ENCODE measurements around the gene GNAT3.

The GNAT3 gene

DNA sequence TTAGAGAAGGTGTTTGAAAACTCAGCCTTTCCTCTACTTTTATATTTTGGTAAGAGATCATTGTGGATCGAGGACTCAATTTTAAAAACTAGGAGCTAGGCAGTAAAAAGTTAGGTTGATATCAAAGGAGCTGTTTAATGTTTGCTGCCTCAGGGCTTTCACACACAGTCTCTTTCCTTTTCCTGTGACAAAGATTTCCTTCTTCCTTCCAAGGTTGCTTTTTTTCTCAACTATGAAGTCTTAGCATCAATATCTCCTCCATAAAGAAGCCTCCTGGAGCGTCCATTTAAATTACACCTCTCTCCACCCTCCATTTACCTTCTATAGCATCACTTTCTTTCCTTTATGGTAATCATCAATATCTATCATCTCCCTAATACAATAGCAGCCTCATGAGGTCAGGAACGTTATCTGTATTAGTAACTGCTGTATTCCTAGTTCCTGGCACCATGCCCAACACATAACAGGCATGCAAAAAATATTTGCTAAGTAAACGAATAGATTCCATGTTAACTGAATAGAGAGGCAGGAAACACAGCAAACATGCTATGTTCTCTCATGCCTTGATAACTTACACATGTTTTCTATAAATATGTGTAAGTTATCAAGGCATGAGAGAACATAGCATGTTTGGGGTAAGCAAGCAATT, 48.5 kb downstream of the GNAT3 start:
- DNase-seq (ENCODE audit: low read depth) = no peak

DNA sequence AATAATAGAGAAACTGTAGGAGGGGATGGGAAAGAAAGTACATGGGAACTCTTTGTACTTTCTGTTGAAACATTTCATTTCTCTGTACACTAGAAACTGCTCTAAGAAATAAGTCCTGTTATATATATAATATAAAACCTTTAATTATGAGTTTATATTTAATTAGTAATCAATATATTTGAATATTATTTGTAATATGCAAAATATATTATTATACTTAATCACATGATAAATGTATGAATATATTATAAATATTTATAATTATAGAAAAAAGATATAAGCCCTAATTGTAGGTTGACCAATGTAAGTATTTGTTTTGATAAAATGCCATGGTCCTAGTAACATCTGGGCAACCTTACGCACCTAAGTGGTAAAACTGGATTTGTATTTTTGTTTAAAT, 51.0 kb downstream of the GNAT3 start:
- no peak for DNase-seq (ENCODE audit: low read depth)

DNA sequence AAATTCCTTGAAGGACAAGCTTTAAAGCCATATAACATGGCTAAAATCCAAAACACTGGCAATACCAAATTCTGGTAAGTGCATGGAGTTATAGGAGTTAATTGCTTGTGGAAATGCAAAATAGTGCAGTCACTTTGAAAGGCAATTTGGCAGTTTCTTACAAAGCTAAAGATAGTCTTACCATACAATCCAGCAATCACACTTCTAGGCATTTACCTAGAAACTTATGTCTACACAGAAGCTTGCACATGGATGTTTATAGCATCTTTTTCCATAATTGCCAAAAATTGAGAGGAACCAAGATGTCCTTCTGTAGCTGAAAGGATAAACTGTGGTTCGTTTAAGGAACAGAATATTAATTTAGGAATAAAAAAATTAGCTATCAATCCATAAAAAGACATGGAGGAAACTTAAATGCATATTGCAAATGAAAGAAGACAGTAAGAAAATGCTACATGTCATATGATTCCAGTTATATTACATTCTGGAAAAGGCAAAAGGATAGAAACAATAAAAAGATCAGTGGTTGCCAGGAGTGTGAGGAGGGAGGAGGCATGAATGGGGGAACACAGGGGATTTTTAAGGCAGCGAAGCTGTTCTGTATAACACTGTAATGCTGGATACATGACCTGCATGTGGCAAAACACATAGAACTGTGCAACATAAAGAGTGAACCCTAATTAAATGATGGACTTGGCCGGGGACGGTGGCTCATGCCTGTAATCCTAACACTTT, 51.9 kb downstream of the GNAT3 start:
- DNase-seq (ENCODE audit: low read depth) = no peak

DNA sequence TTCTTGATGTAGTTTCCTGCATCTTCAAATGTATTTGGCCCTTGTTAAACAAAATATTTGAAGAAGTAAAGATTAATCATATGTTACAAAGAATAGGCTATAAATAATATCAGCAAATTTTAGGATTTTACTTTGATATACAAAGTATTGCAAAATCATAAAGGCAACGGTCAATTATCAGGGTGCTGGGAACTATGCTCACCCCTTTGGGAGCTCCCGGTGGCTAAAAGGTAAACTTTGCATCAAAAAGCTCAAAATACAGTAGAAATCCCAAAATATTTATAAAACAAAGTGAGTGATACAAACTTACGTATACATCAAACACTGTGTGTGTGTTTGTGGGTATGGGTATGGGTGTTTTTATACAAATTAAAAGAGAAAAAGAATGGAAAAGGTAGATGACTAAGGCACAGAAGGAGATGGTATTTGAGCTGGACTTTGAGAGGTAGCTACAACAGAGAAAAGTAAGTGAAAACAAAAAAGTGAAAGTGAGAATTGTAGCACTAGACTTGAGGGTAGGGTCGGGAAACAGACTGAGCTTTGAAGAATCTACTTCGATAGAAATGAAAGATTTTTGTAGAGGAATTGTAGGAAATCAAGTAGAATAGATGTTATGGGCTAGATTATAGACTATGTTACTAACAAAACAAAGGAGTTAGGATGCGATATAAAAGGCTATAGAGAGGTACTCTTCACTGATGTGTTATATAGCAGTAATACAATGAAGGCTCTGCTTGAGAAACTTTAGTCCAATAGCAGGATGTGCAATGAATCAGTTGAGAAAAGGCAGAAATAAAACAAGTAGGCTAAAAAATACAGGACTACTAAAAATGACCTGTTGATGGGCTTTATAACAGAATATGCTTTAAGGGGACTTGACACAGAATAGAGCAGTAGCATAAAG, 52.8 kb downstream of the GNAT3 start:
- DNase-seq (ENCODE audit: low read depth) = no peak

DNA sequence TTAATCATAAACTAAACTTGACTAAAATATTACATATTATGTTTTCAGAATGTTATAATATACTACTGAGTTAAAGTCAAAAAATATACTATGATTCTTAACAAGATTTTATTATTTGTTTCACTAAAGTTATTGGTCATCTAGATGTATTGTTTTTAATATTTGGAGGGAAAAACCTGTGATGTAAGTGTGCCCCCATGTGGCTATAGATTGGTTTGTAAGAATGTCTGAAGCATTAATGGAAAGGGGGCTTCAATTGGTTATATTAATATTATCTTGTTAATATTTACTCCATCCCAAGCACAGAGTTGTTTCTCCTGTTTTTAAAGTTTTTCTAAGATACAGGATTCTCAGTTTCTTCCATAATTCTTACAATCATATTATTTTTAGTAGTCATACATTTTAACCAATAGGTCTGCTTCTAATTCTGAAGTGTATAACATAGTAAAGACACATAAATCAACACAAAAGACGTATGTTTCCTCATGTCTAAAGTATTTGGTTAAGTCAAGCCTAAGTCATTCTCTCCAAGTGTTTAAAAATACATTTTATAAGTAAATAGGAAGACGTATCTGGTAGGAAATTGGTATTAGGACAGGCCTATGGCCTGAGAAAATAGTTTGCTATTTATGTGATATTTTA, 58.0 kb downstream of the GNAT3 start:
- no peak for DNase-seq (ENCODE audit: low read depth)

DNA sequence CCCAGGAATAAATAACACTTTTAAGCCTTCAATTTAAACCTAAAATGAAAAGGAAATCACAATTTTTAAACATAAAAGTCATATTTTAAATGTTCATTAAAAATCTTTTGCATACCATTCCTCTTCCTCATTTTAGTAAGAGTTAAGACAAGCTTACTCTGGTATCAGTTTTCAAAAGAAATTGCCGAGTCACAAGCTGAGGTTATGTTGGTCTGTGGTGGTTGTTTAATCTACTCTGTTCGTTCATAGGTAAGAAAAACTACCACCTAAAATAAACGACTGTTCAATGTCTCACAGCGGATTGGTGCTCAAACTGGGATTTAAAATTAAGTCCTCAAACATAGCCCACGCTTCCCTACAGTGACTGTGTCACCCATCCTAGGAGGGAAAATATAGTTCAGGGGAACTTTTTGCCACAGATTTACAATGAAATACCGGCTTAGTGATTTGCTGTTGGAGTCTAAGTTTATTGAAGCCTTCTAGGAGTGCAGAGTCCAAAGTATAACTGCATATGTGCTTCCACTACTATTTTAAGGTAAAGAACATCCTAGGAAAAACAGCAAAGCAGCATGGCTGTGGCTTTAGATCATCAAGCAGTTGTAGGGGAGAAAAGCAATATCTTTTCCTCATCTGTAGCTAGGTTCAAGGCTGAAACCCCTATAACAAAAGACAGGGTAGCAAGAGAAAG, 61.1 kb downstream of the GNAT3 start:
- no peak for DNase-seq (ENCODE audit: low read depth)

DNA sequence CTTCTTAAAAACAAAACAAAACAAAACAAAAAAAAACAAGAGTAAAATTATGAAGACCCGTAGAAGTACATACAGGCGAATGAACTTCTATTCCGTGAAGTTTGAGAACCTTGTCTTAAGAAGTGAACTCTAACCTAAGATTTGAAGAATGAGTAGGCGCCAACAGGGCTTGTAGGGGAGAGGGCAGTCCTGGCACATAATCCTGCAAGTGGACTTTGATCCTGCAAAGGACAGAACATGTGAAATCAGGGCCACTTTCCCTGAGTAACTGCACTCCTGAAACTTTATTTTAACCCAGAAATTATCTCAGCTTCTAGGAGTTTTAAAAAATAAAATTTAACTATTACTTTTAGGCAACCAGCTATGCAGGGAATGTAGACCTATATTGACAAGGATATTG, 62.0 kb downstream of the GNAT3 start:
- no peak for DNase-seq (ENCODE audit: low read depth)

DNA sequence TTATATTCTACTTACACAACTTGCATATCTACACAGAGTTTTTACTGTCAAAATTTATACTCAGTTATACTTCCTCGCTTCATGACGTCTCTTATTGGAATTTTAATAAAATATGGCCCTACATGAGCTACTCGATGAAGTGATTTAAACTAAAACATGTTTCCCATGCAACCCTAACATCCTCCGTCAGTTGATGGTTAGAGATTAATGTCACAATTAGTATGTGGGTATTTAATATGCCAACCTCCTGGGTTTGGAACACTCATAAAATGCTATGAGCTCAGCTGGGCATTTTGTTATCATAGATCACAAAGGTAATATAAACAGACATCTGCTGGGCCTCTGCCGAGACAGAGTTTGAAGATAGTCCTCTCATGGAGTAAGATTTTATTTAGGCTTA, 66.5 kb downstream of the GNAT3 start:
- no peak for DNase-seq (ENCODE audit: low read depth)

DNA sequence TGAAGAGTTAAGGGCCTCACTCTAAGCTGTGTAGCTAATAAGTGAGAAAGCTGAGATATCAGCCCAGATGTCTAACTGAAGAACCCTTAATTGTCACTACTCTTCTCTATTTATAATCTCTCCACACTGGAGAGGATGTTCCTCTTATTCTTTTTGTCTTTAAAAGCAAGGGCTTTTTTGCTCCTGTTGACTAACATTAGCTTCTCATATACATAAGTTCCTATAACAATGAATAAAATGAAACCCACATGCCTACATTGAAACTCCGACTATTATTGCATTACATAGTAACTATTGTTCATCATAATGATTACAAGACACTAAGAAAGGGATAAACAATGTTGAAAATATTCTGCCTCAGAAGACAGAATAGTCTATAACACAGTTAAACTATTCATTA, 67.1 kb downstream of the GNAT3 start:
- DNase-seq (ENCODE audit: low read depth) = no peak

DNA sequence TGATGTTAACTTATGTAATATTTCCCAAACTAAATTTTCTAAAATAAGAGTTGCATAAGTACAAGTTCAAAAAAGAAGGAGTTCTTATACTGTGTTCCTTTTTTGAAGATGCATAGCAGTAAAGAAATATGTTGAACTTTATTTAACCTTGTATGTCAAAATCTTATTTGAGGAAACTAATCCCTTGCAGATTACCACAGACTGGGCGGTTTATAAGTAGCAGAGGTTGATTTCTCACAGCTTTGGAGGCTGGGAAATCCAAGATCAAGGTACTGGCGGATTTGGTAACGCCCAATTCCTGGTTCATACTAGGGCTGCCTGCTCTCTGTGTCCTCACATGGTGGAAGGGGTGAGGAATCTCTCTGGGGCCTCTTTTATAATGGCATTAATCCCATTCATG, 68.5 kb downstream of the GNAT3 start:
- DNase-seq (ENCODE audit: low read depth) = no peak

DNA sequence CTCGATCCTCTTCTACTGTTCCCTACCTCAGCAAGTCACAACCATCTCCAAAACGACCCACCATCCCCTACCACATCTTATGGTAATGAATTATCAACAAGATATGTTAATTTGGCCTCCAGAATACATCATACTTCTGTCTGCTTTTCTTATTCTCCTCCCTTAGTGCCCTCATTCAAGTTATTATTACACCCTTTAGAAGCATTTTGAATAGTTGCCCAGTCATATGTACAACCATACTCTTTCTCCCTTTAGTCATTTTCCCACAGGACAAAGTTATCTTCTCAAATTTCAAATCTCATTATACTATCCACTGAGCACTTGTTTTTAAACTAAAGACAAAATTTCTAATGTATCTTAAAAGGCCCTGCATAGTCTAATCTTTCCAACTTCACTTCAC, 71.0 kb downstream of the GNAT3 start:
- DNase-seq (ENCODE audit: low read depth) = no peak

DNA sequence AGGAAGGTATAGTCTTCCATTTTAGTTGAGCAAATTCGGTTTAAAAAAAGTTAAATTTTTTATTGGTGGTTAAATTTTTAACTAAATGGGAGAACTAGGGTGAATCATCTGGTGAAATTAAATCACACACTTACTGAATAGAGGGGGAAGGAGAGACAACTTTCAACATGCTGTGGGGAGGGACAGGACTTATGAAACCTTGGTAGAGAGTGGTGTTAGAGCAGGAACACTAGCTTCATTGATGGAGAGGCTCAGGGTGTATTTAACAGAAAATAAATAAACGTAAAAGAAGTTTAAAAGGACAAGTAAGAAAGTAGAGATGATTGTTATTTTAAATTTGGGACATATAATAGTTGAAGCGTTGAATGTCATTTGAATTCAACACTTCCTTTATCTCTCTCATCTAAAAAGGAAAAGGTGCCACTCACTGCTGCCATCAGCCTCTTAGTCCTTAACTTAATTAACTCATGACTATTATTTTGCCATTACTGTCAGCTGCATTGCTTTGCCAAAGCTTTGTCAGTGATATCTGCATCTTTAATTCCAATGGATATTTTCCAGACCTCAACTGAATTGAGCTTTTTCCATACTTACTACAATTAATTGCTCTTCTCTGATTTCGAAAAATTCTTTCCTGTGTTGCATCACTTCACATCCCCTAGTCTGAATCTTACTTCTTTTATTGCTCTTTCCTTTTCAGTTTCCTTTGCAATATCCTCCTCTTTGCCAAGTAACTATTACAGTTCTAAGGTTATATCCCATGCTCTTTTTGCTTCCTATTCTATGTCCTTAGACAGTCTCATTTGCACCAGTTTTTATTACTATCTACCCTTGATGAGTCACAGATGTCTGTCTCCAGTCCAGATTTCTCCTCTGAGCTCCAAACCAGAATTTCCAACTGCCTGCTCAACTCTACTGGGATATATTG, 71.7 kb downstream of the GNAT3 start:
- DNase-seq (ENCODE audit: low read depth) = no peak

DNA sequence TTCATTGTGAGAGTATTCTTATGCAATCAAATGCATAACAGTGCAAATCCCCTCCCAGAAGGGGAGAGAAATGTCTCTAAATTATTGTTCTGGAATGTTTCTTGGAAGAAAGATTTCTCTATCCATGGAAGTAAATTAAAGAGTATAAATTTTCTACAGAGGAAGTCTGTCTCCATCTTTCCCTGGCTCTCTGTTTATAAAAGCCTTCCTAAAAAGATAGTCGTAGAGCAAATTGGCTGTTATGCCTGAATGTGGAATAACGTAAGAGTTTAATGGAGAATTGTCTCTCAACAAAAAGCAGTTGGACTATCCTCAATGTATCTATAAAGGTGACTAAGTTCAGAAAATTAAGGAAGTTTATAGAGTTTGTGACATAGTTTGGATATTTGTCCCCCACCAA, 76.3 kb downstream of the GNAT3 start:
- DNase-seq (ENCODE audit: low read depth) = no peak

DNA sequence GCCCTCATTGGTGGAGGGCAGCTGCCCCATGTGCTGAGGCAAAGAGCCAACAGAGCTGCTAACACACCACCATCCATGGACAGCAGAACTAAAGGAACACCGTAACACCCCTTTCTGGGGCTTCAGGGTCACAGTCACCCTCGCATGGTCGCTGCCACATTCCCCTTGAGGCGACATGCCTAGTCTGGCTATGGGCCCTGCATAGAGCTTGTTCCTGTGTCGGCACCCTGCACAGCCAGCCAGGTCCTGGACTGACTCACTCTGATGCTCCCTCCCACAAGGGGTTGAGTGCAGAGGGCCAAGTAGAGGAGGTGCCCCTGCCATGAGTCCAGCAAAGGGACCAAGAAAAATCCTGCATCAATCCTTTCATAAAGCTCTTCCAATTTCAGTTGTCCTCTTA, 77.8 kb downstream of the GNAT3 start:
- no peak for DNase-seq (ENCODE audit: low read depth)

DNA sequence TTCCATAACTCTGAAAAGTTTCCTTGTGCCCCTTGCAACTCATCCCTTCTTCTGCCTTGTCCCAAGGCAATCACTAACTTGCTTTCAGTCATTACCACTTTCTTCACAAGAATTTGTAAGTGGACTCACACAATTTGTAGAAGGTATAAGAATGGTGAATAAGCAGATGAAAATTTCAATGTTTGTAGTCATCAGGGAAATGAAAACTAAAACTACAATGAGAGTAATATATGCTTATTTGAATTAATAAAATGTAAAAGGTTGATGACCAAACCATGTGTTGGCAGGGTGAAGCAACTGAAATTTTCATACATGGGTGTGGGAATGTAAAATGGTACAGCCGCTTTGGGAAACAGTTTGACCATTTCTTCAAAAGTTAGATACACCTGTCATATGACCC, 79.7 kb downstream of the GNAT3 start:
- DNase-seq (ENCODE audit: low read depth) = no peak

DNA sequence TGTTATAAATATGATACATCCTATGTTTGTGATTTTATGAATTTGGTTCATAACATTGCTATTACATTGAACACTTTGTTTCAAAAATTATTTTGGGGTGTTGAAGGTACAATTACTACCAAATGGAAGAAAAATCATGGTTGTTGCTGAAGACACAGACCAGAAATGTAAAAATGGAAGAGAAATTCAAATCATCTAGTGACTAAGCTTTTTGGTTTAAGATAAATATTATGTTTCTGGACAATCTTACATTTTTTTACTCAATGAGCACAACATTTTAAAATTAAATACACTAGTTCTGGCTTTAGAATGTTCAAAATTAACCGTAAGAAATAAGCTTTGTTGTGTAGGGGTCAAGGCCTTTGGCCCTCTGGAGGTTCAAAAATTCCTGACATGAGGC, 82.7 kb downstream of the GNAT3 start:
- no peak for DNase-seq (ENCODE audit: low read depth)

DNA sequence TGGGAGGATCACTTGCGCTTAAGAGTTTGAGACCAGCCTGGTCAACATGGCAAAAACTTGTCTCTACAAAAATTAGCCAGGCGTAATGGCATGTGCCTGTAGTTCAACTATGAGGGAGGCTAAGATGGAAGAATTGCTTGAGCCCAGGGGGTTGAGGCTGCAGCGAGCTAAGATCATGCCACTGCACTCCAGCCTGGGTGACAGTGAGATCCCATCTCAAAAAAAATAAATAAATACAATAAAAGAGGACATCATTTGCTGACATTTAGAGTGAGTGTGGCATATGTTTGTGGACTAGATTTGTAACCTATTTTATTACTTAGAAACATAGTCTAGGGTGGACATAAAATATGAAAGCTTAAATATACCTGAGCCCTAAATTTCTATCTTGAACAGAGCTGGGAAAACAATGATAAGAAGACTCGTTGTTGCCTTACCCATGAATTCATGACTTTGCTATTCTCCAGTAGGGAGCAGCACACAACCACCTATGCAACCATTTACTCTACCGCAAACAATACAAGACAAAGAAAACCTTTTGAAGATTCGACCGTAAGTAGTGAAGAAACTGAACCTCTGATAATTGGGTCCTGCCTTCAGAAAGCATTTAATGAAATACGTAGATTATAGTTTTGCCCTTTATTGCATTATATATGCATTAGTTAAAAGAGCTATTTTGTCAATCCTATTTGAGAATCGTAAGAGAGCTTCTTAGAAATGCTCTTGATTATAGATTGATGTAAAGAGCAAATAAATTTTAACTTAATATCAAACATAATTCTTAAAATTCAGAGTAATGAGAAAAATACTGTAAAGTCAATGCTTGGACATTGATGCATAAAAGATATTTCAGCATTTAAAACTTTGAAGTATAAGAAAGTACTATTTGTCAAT, 83.5 kb downstream of the GNAT3 start:
- DNase-seq (ENCODE audit: low read depth) = no peak

DNA sequence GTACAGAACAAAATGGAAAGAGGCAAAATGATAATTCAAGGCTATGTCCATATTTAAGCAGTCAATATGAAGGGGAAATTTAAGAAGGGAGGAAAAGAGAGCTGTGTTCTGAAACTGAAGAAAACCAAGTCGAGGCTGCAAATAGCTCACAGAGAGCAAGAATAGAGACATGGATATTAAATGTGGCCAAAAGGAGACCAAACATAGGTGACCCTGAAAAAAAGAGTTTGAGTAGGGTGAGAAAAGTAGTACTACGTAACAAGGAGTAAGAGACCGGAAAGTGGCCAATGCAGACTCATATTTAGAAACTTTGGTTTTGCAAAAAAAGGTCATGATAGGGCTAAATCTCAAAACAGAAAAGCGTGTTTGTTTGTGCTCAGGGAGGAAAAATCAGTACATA, 84.6 kb downstream of the GNAT3 start:
- no peak for DNase-seq (ENCODE audit: low read depth)

DNA sequence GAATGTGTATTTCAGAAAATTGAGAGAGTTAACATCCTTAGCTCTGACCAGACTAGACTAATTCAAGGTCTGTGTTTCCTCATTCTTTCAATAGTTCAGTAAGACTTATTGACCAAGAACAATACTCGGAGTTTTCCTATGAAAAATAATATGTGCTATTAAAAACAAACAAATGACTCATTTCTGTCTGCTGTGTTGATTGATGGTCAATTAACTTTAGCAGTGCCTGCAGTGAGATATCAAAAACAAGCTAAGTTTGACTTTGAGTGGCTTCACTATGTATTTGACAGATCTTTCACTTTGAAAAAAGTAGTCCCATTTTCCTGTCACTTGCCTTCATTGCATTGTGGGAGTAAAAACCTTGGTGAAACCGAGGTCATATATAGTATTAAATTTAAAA, 91.0 kb downstream of the GNAT3 start:
- no peak for DNase-seq (ENCODE audit: low read depth)

Measured in activated T-helper 9 cell treated with anti-CD3 and anti-CD28 coated beads, Interleukin-2, amount 50 U/mL, for 16 hours (primary cell).